Ishikawa (cell line): ENCODE results near the gene PHF23.

Experiments
- CEBPB ChIP-seq: IDR thresholded peaks from 2 replicates; pipeline ENCODE4 v1.6.1; 2012
- CREB1 ChIP-seq: IDR thresholded peaks from 2 replicates; pipeline ENCODE4 v1.6.1; 2012; ENCODE audit warnings: low read depth
- EGR1 ChIP-seq: IDR thresholded peaks from 2 replicates; pipeline ENCODE4 v1.6.1; 2012
- EP300 ChIP-seq: IDR thresholded peaks from 2 replicates; pipeline ENCODE4 v1.6.1; 2012; ENCODE audit warnings: borderline replicate concordance
- FOXM1 ChIP-seq: IDR thresholded peaks from 2 replicates; pipeline ENCODE4 v1.6.1; 2012; ENCODE audit warnings: low read depth, borderline replicate concordance
- MAX ChIP-seq: IDR thresholded peaks from 2 replicates; pipeline ENCODE4 v1.6.1; 2012
- NFIC ChIP-seq: IDR thresholded peaks from 2 replicates; pipeline ENCODE4 v1.6.1; 2012
- RAD21 ChIP-seq: IDR thresholded peaks from 2 replicates; pipeline ENCODE4 v1.6.1; 2012; ENCODE audit warnings: low read depth
- TAF1 ChIP-seq: IDR thresholded peaks from 2 replicates; pipeline ENCODE4 v1.6.1; 2012; ENCODE audit warnings: low read depth, mild to moderate bottlenecking
- TCF12 ChIP-seq: IDR thresholded peaks from 2 replicates; pipeline ENCODE4 v1.6.1; 2012; ENCODE audit warnings: low read depth
- TEAD4 ChIP-seq: IDR thresholded peaks from 2 replicates; pipeline ENCODE4 v1.6.1; 2012
- USF1 ChIP-seq: IDR thresholded peaks from 2 replicates; pipeline ENCODE4 v1.6.1; 2012
- YY1 ChIP-seq: IDR thresholded peaks from 2 replicates; pipeline ENCODE4 v1.6.1; 2012; ENCODE audit warnings: low read depth
- ZBTB7A ChIP-seq: IDR thresholded peaks from 2 replicates; pipeline ENCODE4 v1.6.1; 2012; ENCODE audit warnings: low read depth
- TF ChIP-seq, protein P1 (sequence below): IDR thresholded peaks from 2 replicates; pipeline ENCODE4 v1.6.1; 2012; ENCODE audit warnings: low read depth, mild to moderate bottlenecking

PHF23 gene

DNA sequence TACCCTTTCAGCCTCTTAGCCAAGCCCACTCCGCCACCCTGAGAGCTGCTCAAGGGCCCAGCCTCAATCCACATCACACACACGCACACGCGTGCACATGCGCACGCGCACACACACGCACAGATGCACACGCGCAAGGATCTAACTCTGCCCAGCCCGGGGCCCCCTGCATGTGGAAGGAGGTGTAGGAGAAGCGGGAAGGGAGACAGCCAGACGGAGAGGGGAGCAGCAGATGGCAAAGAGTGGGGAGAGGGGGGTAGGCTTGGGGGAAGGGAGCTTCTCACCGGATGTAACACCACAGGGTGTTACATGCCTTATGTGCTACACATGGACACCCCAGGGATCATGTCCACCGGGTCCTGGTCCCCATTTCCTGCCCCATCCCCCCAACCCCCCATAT is 34.9 kb downstream of the PHF23 start:
- no peak for TF ChIP-seq RAD21
- no peak for TF ChIP-seq TEAD4
- TF ChIP-seq, protein P1, sequence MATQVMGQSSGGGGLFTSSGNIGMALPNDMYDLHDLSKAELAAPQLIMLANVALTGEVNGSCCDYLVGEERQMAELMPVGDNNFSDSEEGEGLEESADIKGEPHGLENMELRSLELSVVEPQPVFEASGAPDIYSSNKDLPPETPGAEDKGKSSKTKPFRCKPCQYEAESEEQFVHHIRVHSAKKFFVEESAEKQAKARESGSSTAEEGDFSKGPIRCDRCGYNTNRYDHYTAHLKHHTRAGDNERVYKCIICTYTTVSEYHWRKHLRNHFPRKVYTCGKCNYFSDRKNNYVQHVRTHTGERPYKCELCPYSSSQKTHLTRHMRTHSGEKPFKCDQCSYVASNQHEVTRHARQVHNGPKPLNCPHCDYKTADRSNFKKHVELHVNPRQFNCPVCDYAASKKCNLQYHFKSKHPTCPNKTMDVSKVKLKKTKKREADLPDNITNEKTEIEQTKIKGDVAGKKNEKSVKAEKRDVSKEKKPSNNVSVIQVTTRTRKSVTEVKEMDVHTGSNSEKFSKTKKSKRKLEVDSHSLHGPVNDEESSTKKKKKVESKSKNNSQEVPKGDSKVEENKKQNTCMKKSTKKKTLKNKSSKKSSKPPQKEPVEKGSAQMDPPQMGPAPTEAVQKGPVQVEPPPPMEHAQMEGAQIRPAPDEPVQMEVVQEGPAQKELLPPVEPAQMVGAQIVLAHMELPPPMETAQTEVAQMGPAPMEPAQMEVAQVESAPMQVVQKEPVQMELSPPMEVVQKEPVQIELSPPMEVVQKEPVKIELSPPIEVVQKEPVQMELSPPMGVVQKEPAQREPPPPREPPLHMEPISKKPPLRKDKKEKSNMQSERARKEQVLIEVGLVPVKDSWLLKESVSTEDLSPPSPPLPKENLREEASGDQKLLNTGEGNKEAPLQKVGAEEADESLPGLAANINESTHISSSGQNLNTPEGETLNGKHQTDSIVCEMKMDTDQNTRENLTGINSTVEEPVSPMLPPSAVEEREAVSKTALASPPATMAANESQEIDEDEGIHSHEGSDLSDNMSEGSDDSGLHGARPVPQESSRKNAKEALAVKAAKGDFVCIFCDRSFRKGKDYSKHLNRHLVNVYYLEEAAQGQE = no peak
- TF ChIP-seq CEBPB = no peak

GRCh38 chr17:7203391-7203790 is 35.9 kb downstream of the PHF23 start:
- no peak for TF ChIP-seq NFIC
- TF ChIP-seq USF1 = no peak
- no peak for TF ChIP-seq TAF1

DNA sequence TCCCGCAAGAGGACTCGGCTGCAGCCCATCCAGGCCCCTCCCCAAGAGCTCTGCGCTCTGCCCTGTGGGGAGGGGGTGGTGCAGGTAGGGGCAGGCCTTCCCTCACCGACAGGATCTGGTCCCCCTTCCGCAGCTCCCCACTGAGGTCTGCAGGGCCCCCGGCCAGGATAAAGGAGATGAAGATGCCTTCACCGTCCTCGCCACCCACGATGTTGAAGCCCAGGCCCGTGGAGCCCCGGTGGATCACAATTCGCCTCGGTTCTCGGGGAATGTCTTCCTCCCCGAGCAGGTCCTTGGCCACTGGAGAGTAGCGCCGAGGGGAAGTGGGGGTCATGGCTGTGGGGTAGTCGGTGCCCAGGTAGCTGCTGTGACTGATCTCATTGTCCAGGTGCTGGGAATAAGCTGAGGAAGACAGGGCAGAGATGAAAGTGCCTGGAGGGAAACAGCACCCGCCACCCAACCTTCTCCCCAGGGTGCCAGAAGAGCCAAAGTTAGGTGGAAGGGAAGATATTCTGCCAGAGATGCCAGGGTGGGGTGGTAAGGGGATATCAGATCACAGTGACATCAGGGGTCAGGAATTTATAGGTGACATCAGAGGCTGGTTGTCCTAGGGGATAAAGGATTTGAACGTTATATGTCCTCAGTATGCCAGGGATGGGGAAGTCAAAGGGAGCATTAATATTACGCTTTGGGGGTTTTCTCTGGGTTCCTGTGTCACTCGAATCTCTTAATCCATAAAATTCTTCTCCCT is 42.4 kb downstream of the PHF23 start:
- TF ChIP-seq USF1 (no peak), CREB1 (no peak)

GRCh38 chr17:7195971-7196370 is 43.3 kb downstream of the PHF23 start:
- TF ChIP-seq EGR1 (no peak), RAD21 (no peak), YY1 (no peak), FOXM1 (no peak), TCF12 (no peak), NFIC (no peak), TAF1 (no peak), CEBPB (no peak), ZBTB7A (no peak), TEAD4 (no peak)
- TF ChIP-seq, protein P1 = no peak

DNA sequence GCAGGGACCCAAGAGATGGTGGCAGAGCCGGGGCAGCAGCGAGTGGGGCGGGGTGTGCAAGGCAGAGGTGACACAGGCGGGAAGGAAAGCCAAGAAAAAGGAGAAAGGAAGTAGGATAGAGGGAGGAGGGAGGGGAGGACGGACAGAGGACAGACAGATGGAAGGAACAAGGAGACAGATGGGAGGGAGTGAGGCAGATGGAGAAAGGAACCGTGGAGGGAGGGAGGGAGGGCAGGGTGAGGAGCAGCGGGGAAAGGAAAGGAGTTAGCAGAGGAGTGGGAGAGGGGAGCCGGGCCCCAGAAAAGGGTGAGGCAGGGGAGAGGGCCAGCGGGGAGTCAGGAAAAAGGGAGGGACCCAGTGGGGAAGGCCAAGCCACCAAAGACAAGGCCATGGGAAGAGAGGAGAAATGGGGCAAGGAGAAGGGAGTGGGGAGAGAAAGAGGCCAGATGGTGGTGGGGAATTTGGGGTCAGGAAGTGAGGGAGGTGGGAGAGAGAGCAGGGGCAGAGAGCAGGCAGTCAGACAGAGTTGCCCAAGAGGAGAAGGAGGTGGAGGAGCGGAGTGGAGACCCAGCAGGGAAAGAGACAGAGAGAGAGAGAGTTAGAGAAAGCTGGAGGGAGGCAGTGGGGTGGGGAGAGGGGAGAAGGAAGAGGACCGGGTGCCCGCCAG is 46.9 kb downstream of the PHF23 start:
- TF ChIP-seq NFIC (no peak), FOXM1 (no peak), EP300 (no peak), EGR1 (no peak), RAD21 (no peak), ZBTB7A (no peak), MAX (no peak), YY1 (no peak), CEBPB (no peak), TAF1 (no peak), TCF12 (no peak), USF1 (no peak), CREB1 (no peak), TEAD4 (no peak)
- TF ChIP-seq, protein P1 = no peak
